ENCODE measurements around the gene CCDC34. TPM values are rescaled to one million over a fixed set of nuclear protein-coding genes. Genes with fewer than 3 reads are reported as not detected.

CCDC34 gene
- total RNA-seq, 4 donors from 2014 or later: 2.6 to 4.8 (median 3.9) TPM; not detected in 1

DNA sequence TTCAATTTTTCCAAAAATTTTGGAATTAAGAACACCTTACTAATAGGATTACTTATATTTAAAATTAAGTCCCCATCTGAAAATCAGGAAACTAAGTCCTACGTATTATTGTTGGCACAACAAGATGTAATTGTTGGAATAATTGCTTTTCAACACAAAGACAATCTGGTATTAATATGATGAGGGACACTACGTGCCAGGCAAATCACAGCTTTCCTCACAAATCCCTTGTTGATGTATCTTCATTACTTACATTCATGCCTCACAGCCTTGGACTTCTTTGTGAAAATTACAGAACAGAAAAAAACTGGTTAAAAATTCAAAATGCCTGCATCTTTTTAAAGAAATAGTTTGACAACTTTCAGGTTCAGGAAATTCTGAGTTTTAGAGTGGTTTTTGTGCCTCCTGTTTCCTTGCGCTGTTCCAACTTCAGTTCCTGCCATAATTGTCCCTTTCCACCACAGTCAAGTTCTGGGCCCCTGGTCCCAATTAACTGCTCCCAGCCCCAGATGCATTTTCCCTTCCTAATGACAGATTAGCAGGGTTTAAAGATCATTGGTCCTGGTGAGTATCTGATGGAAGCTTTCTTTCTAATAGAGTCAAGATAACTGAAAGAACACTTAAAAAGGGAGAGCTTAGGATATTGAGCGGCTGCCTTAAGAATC, 23.3 kb upstream of the CCDC34 start:
- Histone ChIP-seq H3K27ac (no peak overlapping the region), H3K4me1 (peaks cover 0 to 8% (median 0%) of the 10 kb centered on the region in 4 donors), H3K27me3 (no peaks in the 10 kb centered on the region), H3K4me3 (no peak overlapping the region), H3K9me3 (no peaks in the 10 kb centered on the region), H3K36me3 (peaks cover 0 to 15% (median 0%) of the 10 kb centered on the region in 3 donors)
- TF ChIP-seq POLR2A (IDR thresholded peaks at IDR 0.05): no peak
- TF ChIP-seq, protein P1, sequence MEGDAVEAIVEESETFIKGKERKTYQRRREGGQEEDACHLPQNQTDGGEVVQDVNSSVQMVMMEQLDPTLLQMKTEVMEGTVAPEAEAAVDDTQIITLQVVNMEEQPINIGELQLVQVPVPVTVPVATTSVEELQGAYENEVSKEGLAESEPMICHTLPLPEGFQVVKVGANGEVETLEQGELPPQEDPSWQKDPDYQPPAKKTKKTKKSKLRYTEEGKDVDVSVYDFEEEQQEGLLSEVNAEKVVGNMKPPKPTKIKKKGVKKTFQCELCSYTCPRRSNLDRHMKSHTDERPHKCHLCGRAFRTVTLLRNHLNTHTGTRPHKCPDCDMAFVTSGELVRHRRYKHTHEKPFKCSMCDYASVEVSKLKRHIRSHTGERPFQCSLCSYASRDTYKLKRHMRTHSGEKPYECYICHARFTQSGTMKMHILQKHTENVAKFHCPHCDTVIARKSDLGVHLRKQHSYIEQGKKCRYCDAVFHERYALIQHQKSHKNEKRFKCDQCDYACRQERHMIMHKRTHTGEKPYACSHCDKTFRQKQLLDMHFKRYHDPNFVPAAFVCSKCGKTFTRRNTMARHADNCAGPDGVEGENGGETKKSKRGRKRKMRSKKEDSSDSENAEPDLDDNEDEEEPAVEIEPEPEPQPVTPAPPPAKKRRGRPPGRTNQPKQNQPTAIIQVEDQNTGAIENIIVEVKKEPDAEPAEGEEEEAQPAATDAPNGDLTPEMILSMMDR (IDR thresholded peaks at IDR 0.05): no peak
- DNase-seq: no peak

DNA sequence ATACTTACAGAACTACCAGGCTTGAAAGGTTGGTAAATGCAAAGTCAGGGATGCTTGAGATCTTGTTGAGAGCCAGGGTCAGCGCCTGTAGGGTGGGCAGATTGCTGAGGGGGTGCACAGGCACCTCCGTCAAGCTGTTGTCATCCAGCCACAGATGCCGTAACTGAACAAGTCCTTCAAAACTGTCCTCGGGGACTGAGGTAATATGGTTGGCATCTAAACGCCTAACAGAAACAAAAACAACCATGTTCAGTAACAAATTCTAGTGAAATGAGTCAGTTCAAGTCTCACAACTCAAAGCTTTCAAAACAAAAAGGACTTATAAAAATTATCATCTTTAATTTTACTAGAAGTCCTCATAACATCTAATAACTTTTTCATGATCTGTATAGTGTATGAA, 22.2 kb upstream of the CCDC34 start:
- no peak for DNase-seq
- no peaks in the 10 kb centered on the region for H3K4me1 ChIP-seq
- TF ChIP-seq POLR2A (IDR thresholded peaks at IDR 0.05): no peak
- TF ChIP-seq, protein P1 (IDR thresholded peaks at IDR 0.05): no peak
- H3K36me3 ChIP-seq: peaks cover 0 to 19% (median 0%) of the 10 kb centered on the region in 3 donors
- no peaks in the 10 kb centered on the region for H3K27me3 ChIP-seq
- H3K4me3 ChIP-seq: no peak overlapping the region
- H3K27ac ChIP-seq: no peak overlapping the region
- H3K9me3 ChIP-seq: no peaks in the 10 kb centered on the region

DNA sequence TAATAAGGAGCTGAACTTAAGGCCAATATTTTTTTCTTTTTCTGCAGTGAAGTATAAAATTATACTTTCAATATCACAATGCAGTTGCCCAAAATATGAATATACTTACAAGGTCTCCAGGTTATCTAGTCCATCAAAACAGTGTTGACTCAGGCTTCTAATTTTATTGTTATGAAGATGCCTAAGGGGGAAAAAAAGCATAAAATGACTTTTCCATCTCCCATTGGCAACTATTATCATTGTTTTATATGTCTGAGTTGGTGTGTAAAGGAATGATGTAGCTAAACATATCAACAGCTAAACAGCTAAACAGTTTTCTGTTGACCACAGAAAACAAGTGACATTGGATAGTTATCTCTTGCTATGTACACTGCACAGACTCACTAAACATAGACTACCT, 21.2 kb upstream of the CCDC34 start:
- H3K4me3 ChIP-seq: no peak overlapping the region
- no peaks in the 10 kb centered on the region for H3K9me3 ChIP-seq
- H3K27me3 ChIP-seq: no peaks in the 10 kb centered on the region
- TF ChIP-seq, protein P1 (IDR thresholded peaks at IDR 0.05): no peak
- no peak for TF ChIP-seq POLR2A (IDR thresholded peaks at IDR 0.05)
- no peak for DNase-seq
- H3K36me3 ChIP-seq: peaks cover 0 to 27% (median 0%) of the 10 kb centered on the region in 3 donors
- H3K27ac ChIP-seq: no peak overlapping the region
- no peaks in the 10 kb centered on the region for H3K4me1 ChIP-seq

DNA sequence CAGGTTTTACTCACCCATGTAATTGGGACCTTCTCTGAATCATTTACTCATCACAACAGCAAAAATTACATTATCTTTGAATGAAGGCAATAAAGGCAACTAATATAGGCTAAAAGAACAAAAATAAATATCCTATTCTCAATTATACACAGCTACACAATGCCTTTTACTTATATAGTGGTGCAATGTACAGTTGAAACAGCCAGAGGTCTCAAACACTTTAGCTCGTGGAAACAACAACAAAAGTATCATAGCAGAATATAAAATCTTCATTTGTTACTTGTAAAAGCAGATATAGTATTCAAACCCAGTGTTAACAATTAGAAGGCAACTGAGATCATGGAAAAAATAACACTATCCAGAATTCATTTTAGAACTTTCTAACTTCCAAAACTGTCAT, 20.6 kb upstream of the CCDC34 start:
- Histone ChIP-seq H3K4me1 (no peaks in the 10 kb centered on the region), H3K27ac (no peak overlapping the region), H3K27me3 (no peaks in the 10 kb centered on the region), H3K4me3 (no peak overlapping the region), H3K36me3 (peaks cover 0 to 32% (median 0%) of the 10 kb centered on the region in 3 donors), H3K9me3 (no peaks in the 10 kb centered on the region)
- TF ChIP-seq, protein P1 (IDR thresholded peaks at IDR 0.05): peak in 1 of 6 experiments; percentile 9
- TF ChIP-seq POLR2A (IDR thresholded peaks at IDR 0.05): no peak
- no peak for DNase-seq

DNA sequence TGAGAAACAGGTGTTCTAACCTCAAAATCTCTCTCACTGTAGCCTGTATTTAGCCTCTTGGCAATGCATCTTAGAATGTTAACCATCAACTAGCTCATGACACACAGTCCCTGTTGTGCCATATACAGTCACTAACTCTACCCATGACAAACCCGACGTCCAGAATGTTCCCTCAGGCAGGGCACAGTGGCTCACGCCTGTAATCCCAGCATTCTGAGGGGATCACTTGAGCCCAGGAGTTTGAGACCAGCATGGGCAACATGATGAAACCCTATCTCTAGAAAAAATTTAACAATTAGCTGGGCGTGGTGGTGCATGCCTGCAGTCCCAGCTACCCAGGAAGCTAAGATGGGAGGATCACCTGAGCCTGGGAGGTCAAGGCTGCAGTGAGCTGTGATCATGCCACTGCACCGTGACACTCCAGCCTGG, 18.2 kb upstream of the CCDC34 start:
- Histone ChIP-seq H3K9me3 (no peaks in the 10 kb centered on the region), H3K27me3 (no peaks in the 10 kb centered on the region), H3K4me3 (no peak overlapping the region), H3K4me1 (no peaks in the 10 kb centered on the region), H3K27ac (no peak overlapping the region), H3K36me3 (peaks cover 0 to 48% (median 0%) of the 10 kb centered on the region in 3 donors)
- no peak for TF ChIP-seq POLR2A (IDR thresholded peaks at IDR 0.05)
- TF ChIP-seq, protein P1 (IDR thresholded peaks at IDR 0.05): no peak
- DNase-seq: no peak

Measured in Peyer's patch (tissue), 4 donors.